IPS DF 4.7 (cell line): ENCODE measurements around the gene TBL3.
"Not testable (repeated sequence)": the region's sequence is repeated elsewhere in the genome, so short reads cannot be mapped to it uniquely, and the experiment has no call there.

Experiments
- DNase-seq: peaks from one replicate; pipeline ENCODE4 v3.0.0-alpha.2; 2013; ENCODE audit warnings: low spot score; ENCODE audit errors: extremely low read depth

TBL3 gene

GRCh38 chr16:1971796-1972489 lies at the start of gene TBL3:
TSS of gene TBL3 (plus strand) at chr16:1972053. CDS start at chr16:1972165, 112 bp downstream.
- DNase-seq: no peak

DNA sequence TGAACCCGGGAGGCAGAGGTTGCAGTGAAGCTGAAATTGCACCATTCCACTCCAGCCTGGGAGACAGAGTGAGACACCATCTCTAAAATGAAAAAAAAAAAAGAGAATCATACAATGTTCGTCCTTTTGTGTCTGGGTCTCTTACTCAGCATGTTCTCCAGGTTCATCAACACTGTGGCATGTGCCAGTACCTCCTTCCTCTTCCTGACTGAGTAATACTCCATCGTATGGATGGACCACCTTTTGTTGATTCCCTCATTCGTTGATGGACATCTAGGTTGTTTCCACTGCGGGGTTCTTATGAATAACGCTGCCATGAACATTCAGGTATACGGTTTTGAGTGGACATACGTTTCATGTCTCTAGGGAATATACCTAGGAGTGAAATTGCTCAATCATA lies 49.5 kb upstream of the TBL3 start:
- no peak for DNase-seq

- DNase-seq: no peak
These were observed 48.4 kb upstream of the TBL3 start for GRCh38 chr16:1923299-1924034.

DNA sequence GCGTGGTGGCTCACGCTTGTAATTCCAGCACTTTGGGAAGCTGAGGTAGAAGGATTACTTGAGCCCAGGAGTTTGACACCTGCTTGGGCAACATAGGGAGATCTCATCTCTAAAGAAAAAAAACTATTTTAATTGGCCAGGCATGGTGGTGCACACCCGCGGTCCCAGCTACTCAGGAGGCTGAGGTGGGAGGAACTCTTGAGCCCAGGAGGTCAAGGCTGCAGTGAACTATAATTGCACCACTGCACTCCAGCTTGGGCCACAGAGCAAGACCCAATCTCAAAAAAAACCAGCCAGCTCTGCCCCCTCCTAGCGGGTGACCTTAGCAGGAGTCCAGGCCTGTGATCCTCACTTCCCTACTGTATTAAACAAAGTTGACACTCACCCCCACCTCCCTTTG lies 47.8 kb upstream of the TBL3 start:
- no peak for DNase-seq

DNA sequence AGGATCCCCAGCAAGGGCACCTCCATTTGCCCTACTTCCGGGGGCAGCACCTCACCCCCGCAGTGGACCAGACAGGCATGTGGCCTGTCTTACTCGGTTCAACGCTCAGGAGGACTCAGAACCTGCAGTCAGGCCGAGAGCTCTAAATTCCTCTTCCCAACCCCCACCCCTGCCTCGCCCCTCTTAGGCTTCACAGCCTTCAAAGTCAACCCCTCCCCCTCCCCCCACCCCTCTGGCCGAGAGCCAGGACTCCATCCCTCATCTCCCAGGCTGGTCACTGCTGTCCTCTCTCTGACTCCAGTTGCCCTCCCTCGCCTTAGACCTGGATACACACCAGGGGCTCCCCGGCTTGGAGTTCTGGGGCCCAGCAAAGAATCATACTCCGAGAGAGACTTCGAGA lies 45.6 kb upstream of the TBL3 start:
- no peak for DNase-seq

- DNase-seq: no peak
These were observed 42.7 kb upstream of the TBL3 start for GRCh38 chr16:1929105-1929504.

DNA sequence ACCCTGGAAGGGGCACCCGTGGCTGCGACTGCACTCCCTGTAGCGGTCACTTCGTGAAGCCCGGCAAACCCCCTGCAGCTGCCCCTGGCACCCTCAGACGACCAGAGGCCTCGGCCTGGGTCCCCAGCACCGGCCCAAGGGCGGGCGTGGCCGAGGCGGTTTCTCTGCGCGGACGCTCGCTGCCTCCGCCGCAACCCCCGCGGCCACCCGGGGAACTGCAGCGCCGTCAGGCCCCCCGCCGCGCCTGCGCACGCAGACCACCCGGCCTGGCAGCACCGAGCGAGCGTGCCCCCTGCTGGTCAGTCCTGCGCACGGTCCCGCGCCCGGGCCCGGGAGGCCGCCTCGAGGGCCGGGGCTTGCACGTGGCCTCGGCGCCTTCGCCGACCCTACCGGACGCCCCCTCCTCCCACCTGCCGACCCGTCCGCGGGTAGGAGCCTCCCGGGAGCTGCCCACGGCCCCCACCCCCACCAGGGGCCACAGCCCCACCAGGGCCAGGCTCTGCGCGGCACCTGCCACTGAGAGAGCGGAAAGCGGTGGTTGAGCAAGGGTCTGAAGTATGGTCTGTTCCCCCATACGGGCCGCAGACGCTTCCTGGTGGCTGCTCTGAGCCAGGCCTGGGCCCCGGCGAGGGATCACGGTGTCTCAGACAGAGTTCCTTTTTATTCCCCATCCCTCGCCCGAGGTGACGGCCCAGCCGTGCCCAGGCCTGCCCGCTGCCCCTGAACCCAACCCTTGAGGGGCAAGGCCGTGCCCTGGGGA lies 42.1 kb upstream of the TBL3 start:
- DNase-seq: no peak

DNA sequence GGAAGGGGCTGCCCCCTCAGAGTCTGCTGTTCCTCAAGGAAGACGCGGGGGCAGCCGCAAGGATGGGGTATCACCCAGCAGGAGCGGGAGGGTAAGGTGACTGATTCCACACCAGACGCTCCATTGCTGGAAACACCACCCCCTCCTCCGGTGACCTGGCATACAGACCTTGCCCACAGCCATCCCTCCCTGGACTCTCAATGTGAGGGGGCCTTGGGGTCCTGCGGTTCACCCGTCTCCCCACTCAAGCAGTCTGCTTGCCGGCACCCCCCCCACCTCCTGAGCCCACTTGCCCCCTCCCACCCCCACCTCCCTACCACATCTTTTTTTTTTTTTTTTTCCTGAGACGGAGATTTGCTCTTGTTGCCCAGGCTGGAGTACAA lies 41.5 kb upstream of the TBL3 start:
- DNase-seq: no peak

- DNase-seq: no peak
These were observed 39.5 kb upstream of the TBL3 start for GRCh38 chr16:1932050-1933028.

DNA sequence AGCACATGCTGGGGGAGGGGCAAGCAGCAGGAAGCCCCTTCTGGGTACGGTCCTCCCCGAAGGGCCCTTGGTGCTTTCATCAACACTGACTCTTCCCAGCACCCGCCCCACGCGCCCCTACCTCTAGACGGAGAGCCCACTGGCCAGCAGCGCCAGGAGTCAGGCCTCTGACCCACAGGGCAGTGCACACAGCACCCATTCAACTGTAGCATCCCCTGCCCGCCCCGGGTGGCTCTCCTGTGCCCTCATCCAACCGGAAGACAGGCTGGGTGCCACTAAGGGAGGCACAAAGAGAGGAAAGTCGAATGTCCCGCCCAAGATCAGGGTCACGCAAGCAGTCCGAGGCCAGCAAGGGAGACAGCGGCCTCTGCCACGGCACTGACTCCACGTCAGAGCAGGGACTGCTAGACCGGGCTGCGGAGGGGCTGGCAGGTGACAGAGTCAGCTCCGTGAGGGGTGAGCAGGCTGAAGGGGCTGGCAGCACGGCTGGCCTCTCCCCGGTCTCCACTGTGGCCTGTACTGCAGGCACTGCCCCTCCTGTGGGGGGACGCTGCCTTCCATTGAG lies 38.7 kb upstream of the TBL3 start:
- DNase-seq: no peak

DNA sequence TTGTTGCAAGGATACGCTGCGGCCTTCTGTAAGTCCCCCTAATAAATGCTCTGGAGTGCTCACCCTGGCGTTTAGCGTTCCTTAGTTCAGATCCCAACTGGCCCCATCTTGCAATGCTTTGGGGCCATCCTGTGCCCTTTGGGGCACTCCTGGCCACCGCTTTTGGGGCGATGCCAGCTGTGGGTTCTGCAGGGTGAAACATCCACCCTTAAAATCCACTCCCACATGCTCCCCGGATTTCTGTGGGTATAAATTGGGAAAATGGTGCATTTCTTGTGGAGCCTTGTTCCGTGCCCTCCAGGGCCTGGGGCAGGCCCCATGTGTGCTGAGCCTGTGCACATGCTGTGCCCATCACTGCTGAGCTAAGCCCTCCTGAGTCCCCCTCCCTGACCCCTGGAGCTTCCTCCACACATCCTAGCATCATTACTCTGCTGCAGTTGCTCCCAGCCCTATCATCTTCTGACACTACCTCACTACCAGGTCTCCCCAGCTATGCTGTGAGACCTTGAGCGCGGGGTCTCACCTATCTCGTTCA lies 34.8 kb upstream of the TBL3 start:
- no peak for DNase-seq

DNA sequence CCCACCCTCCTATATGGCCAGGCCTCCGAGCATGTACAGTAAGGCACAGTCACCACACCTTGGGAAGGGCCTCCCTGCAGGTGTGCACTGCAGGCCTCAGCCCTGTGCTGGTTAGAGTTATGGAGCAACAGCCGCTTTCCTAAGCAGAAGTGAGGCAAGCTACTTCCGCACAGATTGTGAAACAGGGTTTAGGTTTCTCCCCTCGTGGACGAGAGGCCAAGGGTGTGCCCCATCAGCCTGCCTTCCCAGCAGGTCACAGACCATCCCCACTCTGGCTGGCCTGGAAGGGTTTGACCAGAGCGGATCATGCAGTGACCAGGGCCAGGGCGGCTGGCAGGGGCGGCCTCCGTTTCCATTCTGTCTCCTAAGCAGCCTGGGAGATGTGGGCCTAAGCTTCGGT lies 33.5 kb upstream of the TBL3 start:
- no peak for DNase-seq

DNA sequence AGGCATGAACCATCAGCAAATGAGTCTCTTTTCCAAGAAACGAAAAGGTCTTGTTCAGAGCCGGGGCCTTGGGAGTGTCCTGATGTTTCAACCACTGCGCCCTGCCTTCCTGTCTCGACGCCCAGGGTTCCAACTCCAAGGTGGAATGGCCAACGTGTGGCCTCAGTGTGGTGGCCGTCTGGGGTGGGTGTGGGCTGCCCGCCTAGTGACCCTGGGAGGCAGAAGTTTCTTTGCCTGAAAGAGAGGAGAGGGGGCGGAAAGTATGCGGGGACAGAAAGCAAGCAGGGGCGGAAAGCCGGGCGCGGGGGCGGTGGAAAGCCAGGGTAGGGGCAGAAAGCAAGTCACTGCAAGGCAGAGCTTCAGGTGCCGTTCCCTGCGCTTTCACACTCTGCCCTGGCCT lies 32.9 kb upstream of the TBL3 start:
- no peak for DNase-seq

DNA sequence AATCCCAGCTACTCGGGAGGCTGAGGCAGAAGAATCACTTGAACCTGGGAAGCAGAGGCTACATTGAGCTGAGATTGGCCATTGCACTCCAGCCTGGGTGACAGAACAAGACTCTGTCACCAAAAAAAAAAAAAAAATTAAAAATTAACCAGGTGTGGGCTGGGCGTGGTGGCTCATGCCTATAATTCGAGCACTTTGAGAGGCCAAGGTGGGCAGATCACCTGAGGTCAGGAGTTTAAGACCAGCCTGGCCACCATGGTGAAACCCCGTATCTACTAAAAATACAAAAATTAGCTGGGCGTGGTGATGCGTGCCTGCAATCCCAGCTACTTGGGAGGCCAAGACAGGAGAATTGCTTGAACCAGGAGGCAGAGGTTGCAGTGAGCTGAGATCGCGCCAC lies 32.0 kb upstream of the TBL3 start:
- not testable (repeated sequence) for DNase-seq

DNA sequence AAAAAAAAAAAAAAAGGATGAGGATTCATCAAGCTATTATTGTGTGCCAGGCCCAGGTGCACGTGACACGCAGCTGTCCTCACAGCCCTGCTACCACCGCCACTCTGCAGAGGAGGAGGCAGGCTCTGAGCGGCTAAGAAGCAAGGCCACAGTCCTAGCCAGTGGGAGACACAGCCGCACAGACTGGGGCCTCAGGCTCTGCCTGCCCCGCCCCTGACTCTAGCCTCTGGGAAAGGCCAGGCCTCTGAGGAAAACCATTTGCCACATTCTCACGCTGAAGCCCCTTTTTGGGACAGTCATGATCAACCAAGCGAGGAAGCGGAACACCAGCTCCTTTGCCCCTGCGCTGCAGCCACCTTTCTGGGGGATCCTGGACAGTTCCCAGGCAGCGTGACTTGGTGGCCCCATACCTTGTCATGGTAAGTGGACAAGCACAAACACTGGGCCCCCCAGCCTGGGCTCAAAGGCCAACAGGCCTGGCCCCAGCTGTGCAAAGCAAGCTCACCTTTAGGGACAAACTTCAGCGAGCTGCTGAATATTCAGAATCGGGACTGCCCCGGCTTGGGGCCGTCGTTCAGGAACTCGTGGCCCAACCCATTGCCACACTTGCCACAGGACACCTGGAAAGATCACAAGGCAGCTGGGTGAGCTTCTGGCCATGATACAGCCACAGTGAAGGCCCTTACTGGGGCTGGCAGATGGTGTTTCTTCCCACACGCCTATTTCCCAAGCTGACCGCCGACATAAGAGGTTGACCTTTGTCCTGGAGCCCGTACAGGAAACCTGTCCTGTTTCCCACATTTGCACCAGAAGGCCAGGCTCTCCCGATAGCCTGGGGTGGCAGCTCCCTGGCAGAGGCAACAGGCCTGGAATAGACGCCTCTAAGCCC lies 31.3 kb upstream of the TBL3 start:
- DNase-seq: no peak

GRCh38 chr16:1941162-1942046 lies 30.4 kb upstream of the TBL3 start:
- DNase-seq: no peak

GRCh38 chr16:1942047-1942809 lies 29.6 kb upstream of the TBL3 start:
- no peak for DNase-seq
